Left lobe of liver (tissue), 2 donors: ENCODE data around the gene DOK6. TPM values are rescaled to one million over a fixed set of nuclear protein-coding genes. Genes with fewer than 3 reads are reported as not detected.
"Not testable (repeated sequence)": the region's sequence is repeated elsewhere in the genome, so short reads cannot be mapped to it uniquely, and the experiment has no call there.

Source experiments
- ATAC-seq: fragments of 200-7000 bp; cut with Tn5 transposase; one replicate; pipeline ENCODE4 v1.9.1; 2020; ENCODE audit warnings: mild to moderate bottlenecking, moderate library complexity
- DNase-seq: peaks from one replicate; pipeline ENCODE4 v3.0.0-alpha.2; 2020; ENCODE audit warnings: low spot score
- total RNA-seq: library from RNA; stranded (reverse); gene quantifications from one replicate; pipeline ENCODE4 v1.2.1, GENCODE V29; 2021
- donor health status: DM: no; HTN: no; CAD: no; lungs with moderate emphysema.
- donor health status: DM: no; HTN: yes; CAD: no.

Gene DOK6
- total RNA-seq, 1 donor from 2014 or later, result 2.4 TPM

- ATAC-seq (no peak), DNase-seq (no peak)
Observed at GRCh38 chr18:69616114-69616513, 215.4 kb downstream of the DOK6 start.

- DNase-seq (no peak), ATAC-seq (no peak)
Observed at GRCh38 chr18:69617408-69617807, 216.7 kb downstream of the DOK6 start.

DNA sequence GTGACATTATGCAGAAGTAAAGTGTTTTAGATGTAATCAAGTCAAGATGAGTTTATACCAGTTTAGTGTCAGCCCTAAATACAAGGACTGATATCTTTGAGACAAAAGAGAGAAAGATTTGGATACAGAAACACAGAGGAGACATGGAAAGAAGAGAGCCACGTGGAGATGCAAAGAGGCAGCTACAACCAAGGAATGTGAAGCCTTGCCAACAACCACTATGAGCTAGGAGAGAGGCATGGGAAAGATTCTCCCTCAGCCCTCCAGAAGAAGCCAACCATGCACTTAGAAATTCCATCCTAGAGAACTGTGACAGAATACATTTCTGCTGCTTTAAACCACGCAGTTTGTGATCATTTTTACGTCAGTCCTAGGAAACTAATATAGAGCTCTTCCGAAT is 217.2 kb downstream of the DOK6 start:
- no peak for ATAC-seq
- no peak for DNase-seq

- no peak for DNase-seq
- ATAC-seq, result no peak
Observed at GRCh38 chr18:69622184-69622583, 221.5 kb downstream of the DOK6 start.

- DNase-seq, result no peak
- no peak for ATAC-seq
Observed at GRCh38 chr18:69622961-69623360, 222.3 kb downstream of the DOK6 start.

GRCh38 chr18:69626171-69626570 is 225.5 kb downstream of the DOK6 start:
- ATAC-seq (no peak), DNase-seq (no peak)

GRCh38 chr18:69626643-69627242 is 226.1 kb downstream of the DOK6 start:
- DNase-seq (no peak), ATAC-seq (no peak)

GRCh38 chr18:69628774-69629359 is 228.2 kb downstream of the DOK6 start:
- ATAC-seq, result no peak
- no peak for DNase-seq

- no peak for DNase-seq
- no peak for ATAC-seq
Observed at GRCh38 chr18:69631281-69631680, 230.6 kb downstream of the DOK6 start.

DNA sequence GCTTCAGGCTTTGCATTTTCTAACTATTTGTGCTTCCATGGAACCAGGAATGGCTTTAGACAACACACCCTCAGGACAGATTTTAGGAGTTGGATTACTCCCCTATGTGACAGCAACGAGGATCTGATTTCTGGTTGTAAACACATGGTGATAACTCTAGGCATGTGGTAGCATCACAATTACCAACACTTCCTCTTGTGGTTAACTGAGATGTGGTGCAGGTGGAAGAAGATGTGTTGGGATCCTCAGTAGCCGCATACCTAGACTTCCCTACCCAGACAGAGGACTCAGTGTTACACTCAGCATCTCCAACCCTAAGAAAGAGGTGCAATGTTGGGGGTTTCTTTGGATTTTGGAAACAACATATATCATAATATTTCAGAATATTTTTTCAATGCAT is 234.8 kb downstream of the DOK6 start:
- ATAC-seq (no peak), DNase-seq (no peak)

- DNase-seq, result no peak
- no peak for ATAC-seq
Observed at GRCh38 chr18:69636529-69637301, 236.0 kb downstream of the DOK6 start.

DNA sequence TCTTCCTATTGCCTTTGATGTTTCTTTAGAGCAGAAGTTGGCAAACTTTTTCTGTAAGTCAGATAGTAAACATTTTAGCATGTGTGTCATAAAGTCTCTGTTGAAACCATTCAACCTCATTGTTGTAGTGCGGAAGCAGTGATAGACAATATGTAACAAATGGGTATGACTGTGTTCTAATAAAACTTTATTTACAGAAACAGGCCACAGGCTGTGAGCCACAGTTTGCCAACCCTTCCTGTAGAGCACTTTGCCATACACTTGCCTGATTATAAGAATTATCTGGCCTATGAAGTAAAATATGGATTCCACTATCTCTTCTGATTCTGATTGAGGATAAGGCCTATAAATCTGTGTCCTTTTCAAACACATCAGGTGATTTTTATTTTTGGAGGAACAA is 237.4 kb downstream of the DOK6 start:
- ATAC-seq (no peak), DNase-seq (no peak)

GRCh38 chr18:69647702-69648101 is 247.0 kb downstream of the DOK6 start:
- ATAC-seq, result no peak

DNA sequence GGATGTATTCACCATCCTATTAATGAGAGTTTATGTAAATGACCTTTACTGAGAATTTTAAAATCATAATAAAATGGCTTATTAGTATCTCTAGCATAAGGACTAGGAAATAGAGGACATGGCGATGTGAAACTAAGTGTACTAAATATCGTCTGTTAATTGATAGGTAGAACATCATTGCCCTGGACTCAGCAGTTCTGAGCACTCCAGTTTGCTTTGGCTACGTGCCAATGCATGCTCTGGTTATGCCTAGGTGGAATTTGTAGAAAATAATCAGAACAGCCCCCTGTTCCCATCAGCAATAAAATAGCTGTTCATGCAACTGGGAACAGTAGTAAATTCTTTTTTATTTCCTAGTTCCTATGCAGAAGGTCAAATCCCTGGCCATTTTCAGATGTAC is 247.8 kb downstream of the DOK6 start:
- DNase-seq, result no peak

More at GRCh38 chr18:69647702-69648101, 247.0 kb downstream of the DOK6 start:
- DNase-seq, result no peak

DNA sequence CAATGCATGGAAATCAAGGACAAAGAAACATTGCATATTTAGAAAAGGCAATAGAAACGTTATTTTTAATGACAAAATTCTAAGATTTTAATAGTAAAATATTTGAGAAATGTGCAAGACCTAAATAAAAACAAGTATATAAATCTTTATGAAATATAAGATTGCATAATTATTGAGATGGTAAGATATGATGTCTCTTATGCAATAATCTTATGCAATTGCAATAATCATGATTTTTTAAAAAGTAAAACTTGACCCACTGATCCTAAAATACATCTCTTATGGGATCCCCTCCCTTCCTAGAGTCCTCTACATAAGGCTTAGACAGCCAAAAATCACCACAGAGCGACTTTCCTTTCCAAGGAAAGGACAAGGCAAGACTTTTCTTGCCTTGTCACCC is 249.0 kb downstream of the DOK6 start:
- DNase-seq (no peak), ATAC-seq (no peak)

More for the DNA sequence above, 247.8 kb downstream of the DOK6 start:
- ATAC-seq, result no peak

- ATAC-seq (no peak), DNase-seq (no peak)
Observed at GRCh38 chr18:69651243-69651642, 250.6 kb downstream of the DOK6 start.

GRCh38 chr18:69655816-69656215 is 255.1 kb downstream of the DOK6 start:
- no peak for DNase-seq
- ATAC-seq, result no peak

DNA sequence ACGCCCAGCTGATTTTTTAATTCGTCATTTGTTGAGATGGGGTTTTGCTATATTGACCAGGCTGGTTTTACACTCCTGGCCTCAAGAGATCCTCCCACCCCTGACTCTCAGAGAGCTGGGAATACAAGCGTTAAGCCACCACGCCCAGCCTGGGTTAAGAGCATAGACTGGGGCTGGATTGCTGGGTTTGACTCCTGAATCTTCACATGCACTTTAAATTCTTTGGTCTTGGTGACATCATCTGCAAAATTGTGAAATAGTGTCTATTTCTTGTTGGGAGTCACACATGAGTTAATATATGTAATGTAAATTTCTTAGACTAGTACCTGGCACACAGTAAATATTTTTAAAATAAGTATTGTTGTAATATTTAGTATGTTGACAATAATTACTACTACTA is 257.4 kb downstream of the DOK6 start:
- DNase-seq (no peak), ATAC-seq (no peak)

DNA sequence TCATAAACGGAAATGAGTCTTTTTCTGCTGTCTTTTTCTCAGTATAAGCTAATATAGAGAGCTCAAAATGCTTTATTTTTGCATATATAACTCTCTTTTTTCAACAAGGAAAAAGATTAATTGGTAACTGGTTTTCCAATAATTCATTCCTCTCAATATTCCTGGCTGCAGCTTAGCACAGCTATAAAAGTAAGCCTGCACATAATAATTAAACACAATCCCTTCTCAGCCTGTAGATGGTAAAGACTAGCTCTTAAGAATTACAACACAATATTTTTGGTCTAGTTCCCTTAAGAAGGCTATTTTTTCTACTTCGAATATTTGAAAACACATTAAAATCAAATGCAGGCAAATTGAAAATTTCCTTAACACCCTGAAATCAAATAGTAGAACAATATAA is 258.0 kb downstream of the DOK6 start:
- DNase-seq (no peak), ATAC-seq (no peak)

DNA sequence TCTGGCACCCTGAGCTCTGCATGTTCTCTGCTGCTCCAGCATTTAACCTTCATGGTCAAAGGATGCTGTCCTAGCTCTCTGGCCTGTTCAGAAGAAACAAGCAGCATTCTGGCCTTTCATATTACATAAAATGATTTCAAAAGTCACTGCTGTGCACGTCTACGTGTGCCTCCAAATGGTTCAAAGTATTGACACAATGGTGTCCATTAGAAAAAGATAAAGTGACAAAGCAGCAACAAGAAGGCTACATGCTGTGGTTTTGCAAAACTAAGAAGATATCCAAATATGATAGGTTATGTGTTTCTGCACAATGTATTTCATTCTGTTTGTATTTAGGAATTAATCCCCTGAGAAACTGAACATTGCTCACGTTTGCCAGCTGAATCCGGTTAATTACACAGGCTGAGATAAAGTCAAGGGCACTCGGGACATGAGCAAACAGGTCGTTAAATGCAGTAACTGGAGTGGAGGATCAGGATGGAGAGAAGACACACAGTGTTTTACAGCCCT is 258.5 kb downstream of the DOK6 start:
- ATAC-seq (peak; percentile 69), DNase-seq (no peak)

DNA sequence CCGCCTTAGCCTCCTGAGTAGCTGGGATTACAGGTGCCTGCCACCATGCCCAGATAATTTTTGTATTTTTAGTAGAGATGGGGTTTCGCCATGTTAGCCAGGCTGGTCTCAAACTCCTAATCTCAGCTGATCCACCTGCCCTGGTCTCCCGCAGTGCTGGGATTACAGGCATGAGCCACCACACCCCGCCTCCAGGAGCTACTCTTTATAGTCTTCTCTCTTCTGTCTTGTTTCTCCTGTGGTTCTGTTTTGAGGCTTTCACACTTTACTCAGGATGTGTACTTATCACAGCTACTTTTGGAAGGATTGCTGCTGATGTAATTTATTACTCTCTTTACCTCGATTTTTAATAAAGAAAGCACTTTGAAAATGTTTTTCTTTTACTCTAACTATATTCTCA is 261.4 kb downstream of the DOK6 start:
- ATAC-seq, DNase-seq: not testable (repeated sequence)

DNA sequence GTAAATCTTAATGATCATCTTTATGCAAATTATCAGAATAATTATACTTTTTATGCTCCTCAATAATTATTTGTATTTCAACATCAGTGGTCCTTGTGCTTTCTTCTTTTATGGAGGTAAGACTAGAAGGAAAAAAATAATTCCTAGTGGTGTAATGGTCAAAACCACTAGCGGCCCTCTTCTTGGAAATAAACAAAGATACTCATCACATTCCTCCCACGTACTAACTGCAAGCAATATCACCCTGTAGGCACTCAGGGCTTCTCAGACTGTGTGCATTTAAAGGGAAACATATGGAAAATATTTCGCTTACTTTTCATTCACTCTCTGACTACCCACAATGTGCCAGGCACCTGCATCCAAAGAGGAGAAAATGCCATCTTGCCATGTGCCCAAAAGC is 263.7 kb downstream of the DOK6 start:
- no peak for ATAC-seq
- no peak for DNase-seq
